ENCODE data around the gene SORD.

SORD gene

DNA sequence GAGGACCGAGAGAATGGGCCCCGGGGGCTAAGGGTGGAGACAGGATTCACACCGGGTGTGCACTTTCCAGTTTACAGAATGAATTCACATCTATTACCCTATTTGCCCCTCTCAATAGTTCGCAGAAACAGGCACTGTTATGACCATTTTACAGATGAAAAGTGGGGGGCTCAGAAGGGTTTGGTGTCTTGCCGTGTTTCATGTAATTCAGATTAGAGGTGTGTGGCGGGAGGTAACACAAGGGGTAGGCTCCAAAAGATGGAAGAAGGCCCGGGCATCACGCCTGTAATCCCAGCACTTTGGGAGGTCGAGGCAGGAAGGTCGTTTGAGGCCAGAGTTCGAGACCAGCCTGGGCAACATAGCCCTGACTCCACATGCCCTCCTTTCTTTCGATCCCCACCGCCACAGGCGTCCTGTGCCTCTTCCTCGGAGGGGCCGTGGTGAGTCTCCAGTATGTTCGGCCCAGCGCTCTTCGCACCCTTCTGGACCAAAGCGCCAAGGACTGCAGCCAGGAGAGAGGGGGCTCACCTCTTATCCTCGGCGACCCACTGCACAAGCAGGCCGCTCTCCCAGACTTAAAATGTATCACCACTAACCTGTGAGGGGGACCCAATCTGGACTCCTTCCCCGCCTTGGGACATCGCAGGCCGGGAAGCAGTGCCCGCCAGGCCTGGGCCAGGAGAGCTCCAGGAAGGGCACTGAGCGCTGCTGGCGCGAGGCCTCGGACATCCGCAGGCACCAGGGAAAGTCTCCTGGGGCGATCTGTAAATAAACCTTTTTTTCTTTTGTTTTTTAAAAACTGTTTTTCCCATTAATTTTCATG is 94.5 kb downstream of the SORD start:
- no peak for TF ChIP-seq EZH2 (IDR thresholded peaks at IDR 0.05; ENCODE audit: borderline replicate concordance, low read depth, low read length, severe bottlenecking)
- TF ChIP-seq, protein P1, sequence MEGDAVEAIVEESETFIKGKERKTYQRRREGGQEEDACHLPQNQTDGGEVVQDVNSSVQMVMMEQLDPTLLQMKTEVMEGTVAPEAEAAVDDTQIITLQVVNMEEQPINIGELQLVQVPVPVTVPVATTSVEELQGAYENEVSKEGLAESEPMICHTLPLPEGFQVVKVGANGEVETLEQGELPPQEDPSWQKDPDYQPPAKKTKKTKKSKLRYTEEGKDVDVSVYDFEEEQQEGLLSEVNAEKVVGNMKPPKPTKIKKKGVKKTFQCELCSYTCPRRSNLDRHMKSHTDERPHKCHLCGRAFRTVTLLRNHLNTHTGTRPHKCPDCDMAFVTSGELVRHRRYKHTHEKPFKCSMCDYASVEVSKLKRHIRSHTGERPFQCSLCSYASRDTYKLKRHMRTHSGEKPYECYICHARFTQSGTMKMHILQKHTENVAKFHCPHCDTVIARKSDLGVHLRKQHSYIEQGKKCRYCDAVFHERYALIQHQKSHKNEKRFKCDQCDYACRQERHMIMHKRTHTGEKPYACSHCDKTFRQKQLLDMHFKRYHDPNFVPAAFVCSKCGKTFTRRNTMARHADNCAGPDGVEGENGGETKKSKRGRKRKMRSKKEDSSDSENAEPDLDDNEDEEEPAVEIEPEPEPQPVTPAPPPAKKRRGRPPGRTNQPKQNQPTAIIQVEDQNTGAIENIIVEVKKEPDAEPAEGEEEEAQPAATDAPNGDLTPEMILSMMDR (IDR thresholded peaks at IDR 0.05; ENCODE audit: borderline replicate concordance, extremely low read depth, low read length, poor library complexity, severe bottlenecking): no peak
- peak overlapping the region; percentile 33; the same call in 1 of the 2 replicates for H2AFZ ChIP-seq (ENCODE audit: low read depth, low read length)
- no peak overlapping the region for H3K27ac ChIP-seq (ENCODE audit: low read length)
- no peaks in the 10 kb centered on the region for H4K20me1 ChIP-seq (ENCODE audit: insufficient read depth, low read length)
- H3K9ac ChIP-seq (ENCODE audit: low read depth, low read length): no peak overlapping the region
- H3K4me2 ChIP-seq (ENCODE audit: insufficient read depth, low read length): no peak overlapping the region
- DNase-seq: no peak
- peak; percentile 4; the same call in 1 of the 3 replicates for ATAC-seq (ENCODE audit: insufficient read depth, low read depth)
- H3K27me3 ChIP-seq (ENCODE audit: insufficient read depth, low read length, poor library complexity): no peaks in the 10 kb centered on the region
- no peak overlapping the region for H3K4me3 ChIP-seq (ENCODE audit: low read depth in 1 of 2, low read length in 2 of 2)
- H3K9me3 ChIP-seq (ENCODE audit: insufficient read depth, low read length, severe bottlenecking): no peaks in the 10 kb centered on the region
- H3K79me2 ChIP-seq (ENCODE audit: insufficient read depth, low read length): no peaks in the 10 kb centered on the region
- no peaks in the 10 kb centered on the region for H3K36me3 ChIP-seq (ENCODE audit: insufficient read depth, low read length)
- H3K4me1 ChIP-seq (ENCODE audit: insufficient read depth, low read length): peaks cover 3% of the 10 kb centered on the region; the same call in 1 of the 2 replicates

DNA sequence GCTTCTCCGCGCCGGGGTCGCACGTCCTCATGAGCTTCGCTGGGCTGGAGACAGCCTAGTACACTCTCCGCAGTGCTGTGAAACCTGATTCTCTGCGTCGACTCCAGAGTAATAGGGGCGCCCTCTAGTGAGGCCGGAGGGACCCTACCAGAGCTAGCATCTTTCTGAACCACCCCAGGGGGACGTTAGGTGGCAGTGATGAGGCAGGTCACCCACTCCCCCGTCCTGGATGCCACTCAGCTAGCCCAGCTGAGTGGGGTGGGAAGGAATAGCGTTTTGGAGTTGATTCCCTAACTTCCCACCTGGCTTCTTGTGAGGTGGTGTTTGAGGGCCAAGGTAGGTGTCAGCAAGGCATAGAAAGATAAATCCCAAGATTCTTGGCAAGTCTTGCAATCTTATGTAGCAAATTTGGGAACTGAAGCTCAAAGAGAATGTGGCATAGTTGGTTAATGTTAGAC is 95.2 kb downstream of the SORD start:
- ATAC-seq (ENCODE audit: insufficient read depth, low read depth) (peak; percentile 99), DNase-seq (peak; percentile 83)
- H3K27ac ChIP-seq (ENCODE audit: low read length): no peak overlapping the region
- no peaks in the 10 kb centered on the region for H4K20me1 ChIP-seq (ENCODE audit: insufficient read depth, low read length)
- H2AFZ ChIP-seq (ENCODE audit: low read depth, low read length): no peak overlapping the region
- H3K9me3 ChIP-seq (ENCODE audit: insufficient read depth, low read length, severe bottlenecking): no peaks in the 10 kb centered on the region
- H3K36me3 ChIP-seq (ENCODE audit: insufficient read depth, low read length): no peaks in the 10 kb centered on the region
- no peak overlapping the region for H3K4me3 ChIP-seq (ENCODE audit: low read depth in 1 of 2, low read length in 2 of 2)
- H3K27me3 ChIP-seq (ENCODE audit: insufficient read depth, low read length, poor library complexity): no peaks in the 10 kb centered on the region
- no peak for TF ChIP-seq EZH2 (IDR thresholded peaks at IDR 0.05; ENCODE audit: borderline replicate concordance, low read depth, low read length, severe bottlenecking)
- TF ChIP-seq, protein P1 (IDR thresholded peaks at IDR 0.05; ENCODE audit: borderline replicate concordance, extremely low read depth, low read length, poor library complexity, severe bottlenecking): peak; percentile 99
- no peaks in the 10 kb centered on the region for H3K79me2 ChIP-seq (ENCODE audit: insufficient read depth, low read length)
- no peak overlapping the region for H3K9ac ChIP-seq (ENCODE audit: low read depth, low read length)
- no peak overlapping the region for H3K4me2 ChIP-seq (ENCODE audit: insufficient read depth, low read length)
- H3K4me1 ChIP-seq (ENCODE audit: insufficient read depth, low read length): peaks cover 3% of the 10 kb centered on the region; the same call in 1 of the 2 replicates

DNA sequence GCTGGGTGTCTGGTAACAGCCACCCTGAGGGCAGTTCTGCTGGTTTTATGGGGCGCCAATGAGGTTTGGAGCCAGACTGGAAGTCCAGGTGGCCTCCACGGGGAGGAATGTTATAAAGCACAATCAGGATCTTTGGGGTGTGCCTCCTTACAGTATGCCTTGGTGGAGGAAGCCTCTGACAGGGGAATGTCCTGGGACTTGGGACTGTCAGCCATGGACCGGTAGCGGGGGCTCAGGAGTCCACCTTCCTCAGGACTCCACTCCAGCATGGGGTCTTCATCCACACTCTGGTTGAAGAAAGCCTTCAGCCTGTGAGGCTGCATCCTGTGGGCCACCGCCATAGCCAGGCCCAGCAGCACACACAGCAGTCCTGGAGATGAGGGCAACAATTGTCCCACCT is 96.0 kb downstream of the SORD start:
- no peak overlapping the region for H3K27ac ChIP-seq (ENCODE audit: low read length)
- peaks cover 2% of the 10 kb centered on the region for H3K27me3 ChIP-seq (ENCODE audit: insufficient read depth, low read length, poor library complexity)
- H3K4me3 ChIP-seq (ENCODE audit: low read depth in 1 of 2, low read length in 2 of 2): no peak overlapping the region
- no peaks in the 10 kb centered on the region for H3K79me2 ChIP-seq (ENCODE audit: insufficient read depth, low read length)
- H2AFZ ChIP-seq (ENCODE audit: low read depth, low read length): no peak overlapping the region
- TF ChIP-seq EZH2 (IDR thresholded peaks at IDR 0.05; ENCODE audit: borderline replicate concordance, low read depth, low read length, severe bottlenecking): no peak
- TF ChIP-seq, protein P1 (IDR thresholded peaks at IDR 0.05; ENCODE audit: borderline replicate concordance, extremely low read depth, low read length, poor library complexity, severe bottlenecking): no peak
- H3K36me3 ChIP-seq (ENCODE audit: insufficient read depth, low read length): no peaks in the 10 kb centered on the region
- DNase-seq: no peak
- H3K9ac ChIP-seq (ENCODE audit: low read depth, low read length): no peak overlapping the region
- no peaks in the 10 kb centered on the region for H4K20me1 ChIP-seq (ENCODE audit: insufficient read depth, low read length)
- peaks cover 3% of the 10 kb centered on the region; the same call in 1 of the 2 replicates for H3K4me1 ChIP-seq (ENCODE audit: insufficient read depth, low read length)
- ATAC-seq (ENCODE audit: insufficient read depth, low read depth): no peak
- no peaks in the 10 kb centered on the region for H3K9me3 ChIP-seq (ENCODE audit: insufficient read depth, low read length, severe bottlenecking)
- no peak overlapping the region for H3K4me2 ChIP-seq (ENCODE audit: insufficient read depth, low read length)
